H1 (cell line): ENCODE data around the gene DRC1. TPM values are rescaled to one million over a fixed set of nuclear protein-coding genes. Genes with fewer than 3 reads are reported as not detected.

Experiments
- CHD2 ChIP-seq: IDR thresholded peaks from 2 replicates; pipeline ENCODE4 v1.6.1; 2012; ENCODE audit warnings: low read length, improper control_type of control experiment
- KDM1A ChIP-seq: fragments of 200-600, 300-600 bp; sonication (generic); IDR thresholded peaks from 2 replicates; pipeline ENCODE4 v1.7.1; 2016; ENCODE audit warnings: mild to moderate bottlenecking, low read length, borderline replicate concordance
- POLR2AphosphoS5 ChIP-seq: IDR thresholded peaks from 2 replicates; pipeline ENCODE4 v1.6.1; 2011; ENCODE audit warnings: low read depth, low read length
- RFX5 ChIP-seq: IDR thresholded peaks from 2 replicates; pipeline ENCODE4 v1.6.1; 2011; ENCODE audit warnings: low read depth, low read length, improper control_type of control experiment, borderline replicate concordance
- polyA plus RNA-seq, 7 experiments: library from polyadenylated mRNA; depleted of rRNA in 3 of 7; stranded (reverse) in 5 of 7; unstranded in 2 of 7; fragments of >200 nt in 5 of 7; fragments of 200-250 nt in 2 of 7; gene quantifications; 1 replicate in 5 of 7; 2 replicates in 1 of 7; 4 replicates in 1 of 7; pipeline versions ENCODE4 v1.2.1 to v1.2.3, GENCODE V29; 2011 to 2013; ENCODE audit warnings: missing spikeins in 2 of 7, mixed read lengths in 2 of 7
- total RNA-seq: library from RNA; stranded (reverse); fragmentation: NEBNext Ultra II Directional; extraction: Animal tissue kit (Norgen Biotek cat#: 25700); gene quantifications from 2 replicates; pipeline ENCODE4 v1.2.1, GENCODE V29; 2021

DRC1 gene
- total and polyA plus RNA-seq, 2 of the 8 experiments (the other 6 are each of a cell fraction or from before 2014, with no cell fraction given) = 0.08 TPM; not detected in 1

DNA sequence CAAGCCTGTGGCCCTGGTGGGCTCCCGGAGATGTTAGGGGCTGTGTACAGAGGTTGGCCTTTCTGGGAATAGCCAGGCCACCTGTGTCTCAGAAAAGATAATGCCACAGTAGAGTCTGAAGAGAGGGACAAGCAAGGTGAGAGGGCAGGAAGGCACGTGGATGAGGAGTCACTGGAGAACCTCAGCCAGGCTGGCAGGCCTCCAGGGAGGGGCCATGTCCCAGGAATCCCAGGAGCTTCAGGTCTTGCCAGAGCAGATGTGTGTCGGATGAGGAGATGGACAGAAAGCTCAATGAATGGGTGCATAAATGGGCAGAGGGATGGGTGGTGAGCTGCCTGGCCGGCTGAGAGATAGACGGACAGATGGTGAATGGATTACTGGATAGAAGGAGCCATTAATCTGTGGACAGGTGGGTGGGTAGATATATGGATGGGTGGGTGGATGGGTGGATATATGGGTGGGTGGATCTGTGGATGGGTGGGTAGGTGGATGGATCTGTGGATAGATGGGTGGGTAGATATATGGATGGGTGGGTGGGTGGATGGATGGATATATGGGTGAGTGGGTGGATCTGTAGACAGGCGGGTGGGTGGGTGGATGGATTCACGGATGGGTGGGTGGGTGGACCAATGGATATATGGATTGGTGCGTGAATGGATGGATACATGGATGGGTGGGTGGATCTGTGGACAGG lies 84.2 kb downstream of the DRC1 start (continued):
- no peak for TF ChIP-seq RFX5
- no peak for TF ChIP-seq CHD2
- no peak for TF ChIP-seq KDM1A
- no peak for TF ChIP-seq POLR2AphosphoS5
- TF ChIP-seq, all 59 proteins: peak for 0
